Body of pancreas (tissue), 4 donors: ENCODE data around the gene TXNRD2. TPM values are rescaled to one million over a fixed set of nuclear protein-coding genes. Genes with fewer than 3 reads are reported as not detected.

Source experiments
- ATAC-seq: fragments of 150-250 bp; one replicate; pipeline ENCODE4 v1.9.1; 2016
- DNase-seq, 4 donors: peaks; one replicate each; pipeline ENCODE4 v3.0.0-alpha.2; 2019
- H3K27ac ChIP-seq, 4 donors: fragments of 200-600 bp; sonication (generic); 1 replicate in 3 of 4; 2 replicates in 1 of 4; pipeline versions ENCODE4 v1.5.1 to v1.6.1; 2016 to 2019; ENCODE audit warnings: mild to moderate bottlenecking in 1 of 4, mixed read lengths in 1 of 4, moderate library complexity in 1 of 4
- H3K27me3 ChIP-seq, 2 donors: fragments of 200-600 bp; sonication (generic); one replicate each; pipeline ENCODE4 v1.6.0; 2016; ENCODE audit warnings: mild to moderate bottlenecking in 1 of 2
- H3K36me3 ChIP-seq, 2 donors: fragments of 200-600 bp; sonication (generic); replicated peaks in 1 of 2; 2 replicates each; pipeline ENCODE4 v1.5.1; 2016; ENCODE audit warnings: low read depth in 2 of 2; ENCODE audit not compliant: insufficient read depth in 1 of 2
- H3K4me1 ChIP-seq: fragments of 200-600 bp; sonication (generic); one replicate; pipeline ENCODE4 v1.6.0; 2016
- H3K4me3 ChIP-seq, 2 donors: fragments of 200-600 bp; sonication (generic); 1 replicate in 1 of 2; 2 replicates in 1 of 2; pipeline ENCODE4 v1.5.1; 2016 to 2019
- H3K9me3 ChIP-seq, 3 donors: fragments of 200-600 bp; sonication (generic); 1 replicate in 2 of 3; 2 replicates in 1 of 3; pipeline ENCODE4 v1.5.1; 2016
- CTCF ChIP-seq, 7 experiments: fragments of 450-650 bp in 4 of 7; fragments of 200-600 bp in 3 of 7; sonication (generic) in 3 of 7; IDR thresholded peaks; one replicate each; pipeline ENCODE4 v1.5.1; 2016 to 2019; ENCODE audit warnings: antibody characterized with exemption in 7 of 7
- POLR2A ChIP-seq, 3 donors: fragments of 450-650 bp; IDR thresholded peaks; one replicate each; pipeline ENCODE4 v1.6.1; 2016; ENCODE audit warnings: antibody characterized with exemption in 3 of 3, mild to moderate bottlenecking in 2 of 3
- WGBS, 2 donors: methylation state at CpG; one replicate each; pipeline ENCODE4 v1.1.5; 2017; 5-methylcytosine and 5-hydroxymethylcytosine counted together
- intact Hi-C: fragments of 100-400 bp; cut with DNase I; formaldehyde crosslinking; loops from one replicate; pipeline ENCODE4 v1.15.1; 2023
- total RNA-seq, 2 donors: library from RNA; depleted of rRNA; stranded (reverse); fragments of >200 nt; gene quantifications; one replicate each; pipeline ENCODE4 v1.1.0, GENCODE V29; 2016

Gene TXNRD2
- total RNA-seq, 2 donors from 2014 or later: 22.1 to 23.6 TPM

- Histone ChIP-seq H3K27ac (no peak overlapping the region), H3K4me1 (peaks cover 9% of the 10 kb centered on the region), H3K9me3 (no peaks in the 10 kb centered on the region), H3K36me3 (no peaks in the 10 kb centered on the region), H3K27me3 (no peaks in the 10 kb centered on the region), H3K4me3 (no peak overlapping the region)
- intact Hi-C loops: loop anchor here (5.0 kb wide), 1 partner anchor 35 kb away; no protein-coding TSS in a partner anchor
- no peak for ATAC-seq
- DNase-seq: no peak
- WGBS, 2 donors: 82 to 89% methylated on average over 10 to 11 of the region's 12 CpGs
- TF ChIP-seq CTCF (IDR thresholded peaks at IDR 0.05) (no peak), POLR2A (IDR thresholded peaks at IDR 0.05) (no peak)
Measured at GRCh38 chr22:19842393-19843106, 99.1 kb downstream of the TXNRD2 start.

- Histone ChIP-seq H3K27me3 (no peaks in the 10 kb centered on the region), H3K9me3 (no peaks in the 10 kb centered on the region), H3K36me3 (no peaks in the 10 kb centered on the region), H3K4me1 (peaks cover 9% of the 10 kb centered on the region), H3K4me3 (no peak overlapping the region), H3K27ac (no peak overlapping the region)
- intact Hi-C loops: loop anchor here (5.0 kb wide), 1 partner anchor 35 kb away; no protein-coding TSS in a partner anchor
- TF ChIP-seq POLR2A (IDR thresholded peaks at IDR 0.05) (no peak), CTCF (IDR thresholded peaks at IDR 0.05) (no peak)
- DNase-seq: no peak
- WGBS, 2 donors: 80 to 81% methylated on average over 5 to 8 of the region's 8 CpGs
- no peak for ATAC-seq
Measured at GRCh38 chr22:19841641-19842392, 99.8 kb downstream of the TXNRD2 start.

GRCh38 chr22:19840955-19841640, 100.5 kb downstream of the TXNRD2 start:
- no peak for TF ChIP-seq POLR2A (IDR thresholded peaks at IDR 0.05)
- no peak for TF ChIP-seq CTCF (IDR thresholded peaks at IDR 0.05)
- H3K9me3 ChIP-seq: no peaks in the 10 kb centered on the region
- DNase-seq: no peak
- peaks cover 9% of the 10 kb centered on the region for H3K4me1 ChIP-seq
- no peak overlapping the region for H3K4me3 ChIP-seq
- no peak for ATAC-seq
- H3K27ac ChIP-seq: no peak overlapping the region
- H3K27me3 ChIP-seq: no peaks in the 10 kb centered on the region
- 86 to 87% methylated on average over 6 of the region's 6 CpGs for WGBS, 2 donors
- intact Hi-C loops: loop anchor here (5.0 kb wide), 1 partner anchor 36 kb away; no protein-coding TSS in a partner anchor
- no peaks in the 10 kb centered on the region for H3K36me3 ChIP-seq

GRCh38 chr22:19840059-19840458, 101.6 kb downstream of the TXNRD2 start:
- ATAC-seq: no peak
- TF ChIP-seq CTCF (IDR thresholded peaks at IDR 0.05) (no peak), POLR2A (IDR thresholded peaks at IDR 0.05) (no peak)
- H3K9me3 ChIP-seq: no peaks in the 10 kb centered on the region

More at GRCh38 chr22:19840059-19840458, 101.6 kb downstream of the TXNRD2 start:
- WGBS, 2 donors: 79 to 83% methylated on average over 4 of the region's 4 CpGs
- Histone ChIP-seq H3K4me3 (no peak overlapping the region), H3K4me1 (peaks cover 9% of the 10 kb centered on the region), H3K27ac (no peak overlapping the region), H3K27me3 (no peaks in the 10 kb centered on the region), H3K36me3 (no peaks in the 10 kb centered on the region)
- intact Hi-C loops: loop anchor here (5.0 kb wide), 1 partner anchor 37 kb away; no protein-coding TSS in a partner anchor
- DNase-seq: no peak
